ENCODE data around the gene USH1C.

The USH1C gene

DNA sequence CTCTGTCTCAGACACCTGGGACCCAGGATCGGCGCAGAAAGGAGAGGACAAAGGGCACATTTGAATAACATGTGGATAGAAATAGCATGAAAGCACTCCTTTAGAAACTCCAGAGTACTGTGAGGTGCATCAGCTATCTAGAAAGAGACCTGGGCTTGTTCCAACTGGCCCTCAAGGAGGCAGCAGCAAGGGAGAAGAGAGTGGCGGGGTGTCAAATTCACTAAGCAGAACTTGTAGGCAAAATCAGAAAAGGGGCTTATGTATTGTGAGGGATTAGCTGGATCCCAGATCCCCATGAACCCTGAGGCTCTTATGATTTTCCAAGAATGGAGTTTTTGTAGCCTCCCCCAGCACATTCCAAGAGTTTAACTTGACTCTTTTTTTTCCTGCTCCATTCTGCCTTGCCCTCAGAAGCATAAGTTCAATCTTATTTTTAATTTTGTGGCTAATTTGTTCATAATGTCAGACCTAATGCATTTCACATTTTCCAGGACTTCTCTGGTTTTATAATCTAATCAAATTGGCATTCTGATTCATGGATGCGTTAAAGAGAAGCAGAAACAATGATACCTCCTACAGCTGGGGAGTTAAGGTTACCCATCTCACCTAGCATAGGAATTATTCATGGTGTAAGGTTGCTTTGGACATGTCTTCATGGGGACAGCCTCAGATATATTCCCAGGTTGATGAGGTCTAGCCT lies 33.6 kb downstream of the USH1C start:
- TF ChIP-seq RARB (CRISPR knock-in tag; IDR thresholded peaks at IDR 0.05) (no peak), TOX (CRISPR knock-in tag; IDR thresholded peaks at IDR 0.05; ENCODE audit: borderline replicate concordance) (no peak), ARNTL (CRISPR knock-in tag; IDR thresholded peaks at IDR 0.05; ENCODE audit: borderline replicate concordance, low read depth) (no peak), PPARA (CRISPR knock-in tag; IDR thresholded peaks at IDR 0.05; ENCODE audit: borderline replicate concordance) (no peak), ZNF70 (CRISPR knock-in tag; IDR thresholded peaks at IDR 0.05) (no peak), ZFP3 (CRISPR knock-in tag; IDR thresholded peaks at IDR 0.05) (no peak), OSR1 (CRISPR knock-in tag; IDR thresholded peaks at IDR 0.05) (no peak), SNAI2 (CRISPR knock-in tag; IDR thresholded peaks at IDR 0.05) (peak; percentile 61; the same call in 1 of the 2 replicates), ESRRG (CRISPR knock-in tag; IDR thresholded peaks at IDR 0.05) (no peak), GLIS3 (CRISPR knock-in tag; IDR thresholded peaks at IDR 0.05) (no peak; the same call in 1 of the 2 replicates), ZFP30 (CRISPR knock-in tag; IDR thresholded peaks at IDR 0.05) (no peak), ZC3H10 (CRISPR knock-in tag; IDR thresholded peaks at IDR 0.05) (no peak), ISL1 (CRISPR knock-in tag; IDR thresholded peaks at IDR 0.05) (peak; percentile 91), PATZ1 (CRISPR knock-in tag; IDR thresholded peaks at IDR 0.05; ENCODE audit: borderline replicate concordance) (no peak), BACH2 (CRISPR knock-in tag; IDR thresholded peaks at IDR 0.05; ENCODE audit: borderline replicate concordance) (no peak), CSDC2 (CRISPR knock-in tag; IDR thresholded peaks at IDR 0.05) (no peak), TCF4 (CRISPR knock-in tag; IDR thresholded peaks at IDR 0.05; ENCODE audit: borderline replicate concordance) (peak; percentile 78), ZNF565 (CRISPR knock-in tag; conservative IDR thresholded peaks at IDR 0.05; ENCODE audit: low read depth) (no peak)
- TF ChIP-seq, protein P1, sequence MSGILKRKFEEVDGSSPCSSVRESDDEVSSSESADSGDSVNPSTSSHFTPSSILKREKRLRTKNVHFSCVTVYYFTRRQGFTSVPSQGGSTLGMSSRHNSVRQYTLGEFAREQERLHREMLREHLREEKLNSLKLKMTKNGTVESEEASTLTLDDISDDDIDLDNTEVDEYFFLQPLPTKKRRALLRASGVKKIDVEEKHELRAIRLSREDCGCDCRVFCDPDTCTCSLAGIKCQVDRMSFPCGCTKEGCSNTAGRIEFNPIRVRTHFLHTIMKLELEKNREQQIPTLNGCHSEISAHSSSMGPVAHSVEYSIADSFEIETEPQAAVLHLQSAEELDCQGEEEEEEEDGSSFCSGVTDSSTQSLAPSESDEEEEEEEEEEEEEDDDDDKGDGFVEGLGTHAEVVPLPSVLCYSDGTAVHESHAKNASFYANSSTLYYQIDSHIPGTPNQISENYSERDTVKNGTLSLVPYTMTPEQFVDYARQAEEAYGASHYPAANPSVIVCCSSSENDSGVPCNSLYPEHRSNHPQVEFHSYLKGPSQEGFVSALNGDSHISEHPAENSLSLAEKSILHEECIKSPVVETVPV (CRISPR knock-in tag; IDR thresholded peaks at IDR 0.05) = peak; percentile 61; the same call in 1 of the 2 replicates
- TF ChIP-seq, protein P2, sequence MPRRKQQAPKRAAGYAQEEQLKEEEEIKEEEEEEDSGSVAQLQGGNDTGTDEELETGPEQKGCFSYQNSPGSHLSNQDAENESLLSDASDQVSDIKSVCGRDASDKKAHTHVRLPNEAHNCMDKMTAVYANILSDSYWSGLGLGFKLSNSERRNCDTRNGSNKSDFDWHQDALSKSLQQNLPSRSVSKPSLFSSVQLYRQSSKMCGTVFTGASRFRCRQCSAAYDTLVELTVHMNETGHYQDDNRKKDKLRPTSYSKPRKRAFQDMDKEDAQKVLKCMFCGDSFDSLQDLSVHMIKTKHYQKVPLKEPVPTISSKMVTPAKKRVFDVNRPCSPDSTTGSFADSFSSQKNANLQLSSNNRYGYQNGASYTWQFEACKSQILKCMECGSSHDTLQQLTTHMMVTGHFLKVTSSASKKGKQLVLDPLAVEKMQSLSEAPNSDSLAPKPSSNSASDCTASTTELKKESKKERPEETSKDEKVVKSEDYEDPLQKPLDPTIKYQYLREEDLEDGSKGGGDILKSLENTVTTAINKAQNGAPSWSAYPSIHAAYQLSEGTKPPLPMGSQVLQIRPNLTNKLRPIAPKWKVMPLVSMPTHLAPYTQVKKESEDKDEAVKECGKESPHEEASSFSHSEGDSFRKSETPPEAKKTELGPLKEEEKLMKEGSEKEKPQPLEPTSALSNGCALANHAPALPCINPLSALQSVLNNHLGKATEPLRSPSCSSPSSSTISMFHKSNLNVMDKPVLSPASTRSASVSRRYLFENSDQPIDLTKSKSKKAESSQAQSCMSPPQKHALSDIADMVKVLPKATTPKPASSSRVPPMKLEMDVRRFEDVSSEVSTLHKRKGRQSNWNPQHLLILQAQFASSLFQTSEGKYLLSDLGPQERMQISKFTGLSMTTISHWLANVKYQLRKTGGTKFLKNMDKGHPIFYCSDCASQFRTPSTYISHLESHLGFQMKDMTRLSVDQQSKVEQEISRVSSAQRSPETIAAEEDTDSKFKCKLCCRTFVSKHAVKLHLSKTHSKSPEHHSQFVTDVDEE (CRISPR knock-in tag; IDR thresholded peaks at IDR 0.05) = peak; percentile 56; the same call in 1 of the 2 replicates
- peak; percentile 31 for ATAC-seq

DNA sequence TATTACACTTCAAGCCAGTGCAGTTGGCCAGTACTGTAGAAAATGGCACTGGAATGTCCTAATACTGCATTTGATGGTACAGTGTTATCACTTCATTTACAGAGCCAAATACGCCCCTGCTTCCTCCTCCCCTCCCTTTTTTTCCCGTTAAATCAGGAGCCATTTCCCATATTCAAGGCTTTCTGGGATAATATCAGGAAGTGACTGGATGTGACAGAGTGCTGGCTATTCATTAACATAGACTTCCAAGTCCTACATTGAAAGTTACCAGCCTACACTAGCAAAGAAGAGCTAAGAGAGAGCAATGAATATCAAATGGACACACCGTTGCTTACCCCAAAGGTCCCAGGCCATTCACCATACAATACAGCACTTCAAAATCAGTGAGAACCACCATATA lies 35.4 kb downstream of the USH1C start:
- ATAC-seq = no peak
- no peak for TF ChIP-seq TCF4 (CRISPR knock-in tag; IDR thresholded peaks at IDR 0.05; ENCODE audit: borderline replicate concordance)
- no peak for TF ChIP-seq POU6F1 (CRISPR knock-in tag; IDR thresholded peaks at IDR 0.05; ENCODE audit: borderline replicate concordance, low read depth)
- TF ChIP-seq TOX (CRISPR knock-in tag; IDR thresholded peaks at IDR 0.05; ENCODE audit: borderline replicate concordance) = no peak
- TF ChIP-seq ZFP30 (CRISPR knock-in tag; IDR thresholded peaks at IDR 0.05) = no peak
- TF ChIP-seq, protein P1 (CRISPR knock-in tag; IDR thresholded peaks at IDR 0.05) = no peak

All from SK-N-SH treated with all-trans-retinoic acid at 6 μM for 48 hours (cell line).